CD14-positive monocyte (primary cell): ENCODE data around the gene SULT2A1. TPM values are rescaled to one million over a fixed set of nuclear protein-coding genes. Genes with fewer than 3 reads are reported as not detected.
A peak's percentile ranks its signal among the peaks of the same experiment; 100 is the strongest.
"Not testable (repeated sequence)": the region's sequence is repeated elsewhere in the genome, so short reads cannot be mapped to it uniquely, and the experiment has no call there.

ENCODE experiments used
- DNase-seq, 3 donors: peaks; one replicate each; pipeline ENCODE4 v3.0.0-alpha.2; 2011 to 2022
- H2AFZ ChIP-seq: 2 replicates; pipeline ENCODE4 v1.6.0; 2012; ENCODE audit warnings: mild to moderate bottlenecking, low read depth, low read length, inconsistent platforms; ENCODE audit not compliant: insufficient read depth, poor library complexity, severe bottlenecking
- H3K27ac ChIP-seq, 2 donors: 1 replicate in 1 of 2; 2 replicates in 1 of 2; pipeline ENCODE4 v1.5.1; 2012 to 2013; ENCODE audit warnings: low read length in 2 of 2, control low read depth in 1 of 2, inconsistent platforms in 1 of 2, low read depth in 1 of 2, mild to moderate bottlenecking in 1 of 2
- H3K27me3 ChIP-seq, 2 donors: one replicate each; pipeline versions ENCODE4 v1.6.0 to v1.6.1; 2011 to 2013; ENCODE audit warnings: low read length in 2 of 2; ENCODE audit not compliant: control insufficient read depth in 2 of 2, insufficient read depth in 2 of 2
- H3K36me3 ChIP-seq, 2 donors: replicated peaks in 1 of 2; 1 replicate in 1 of 2; 2 replicates in 1 of 2; pipeline versions ENCODE4 v1.5.1 to v1.6.1; 2012 to 2013; ENCODE audit warnings: low read length in 2 of 2, control low read depth in 1 of 2, inconsistent platforms in 1 of 2, mild to moderate bottlenecking in 1 of 2; ENCODE audit not compliant: insufficient read depth in 2 of 2, control insufficient read depth in 1 of 2
- H3K4me1 ChIP-seq, 2 donors: 1 replicate in 1 of 2; 2 replicates in 1 of 2; pipeline versions ENCODE4 v1.5.1 to v1.6.1; 2012 to 2013; ENCODE audit warnings: low read length in 2 of 2, control low read depth in 1 of 2, inconsistent platforms in 1 of 2, mild to moderate bottlenecking in 1 of 2, moderate library complexity in 1 of 2; ENCODE audit not compliant: insufficient read depth in 2 of 2, control insufficient read depth in 1 of 2
- H3K4me2 ChIP-seq: replicated peaks from 2 replicates; pipeline ENCODE3; 2012; ENCODE audit warnings: low read length, moderate library complexity, mild to moderate bottlenecking; ENCODE audit not compliant: poor library complexity, severe bottlenecking; ENCODE audit errors: extremely low read depth
- H3K4me3 ChIP-seq, 3 experiments: fragments of 200-600 bp in 1 of 3; sonication (generic) in 1 of 3; replicated peaks in 1 of 3; 1 replicate in 2 of 3; 2 replicates in 1 of 3; pipeline ENCODE4 v1.5.1; 2011 to 2013; ENCODE audit warnings: low read length in 3 of 3, mild to moderate bottlenecking in 3 of 3, control low read depth in 2 of 3, low read depth in 2 of 3, inconsistent platforms in 1 of 3, moderate library complexity in 1 of 3
- H3K79me2 ChIP-seq: 2 replicates; pipeline ENCODE4 v1.6.0; 2012; ENCODE audit warnings: mild to moderate bottlenecking, control low read depth, inconsistent platforms, low read length, moderate library complexity; ENCODE audit not compliant: insufficient read depth
- H3K9ac ChIP-seq: 2 replicates; pipeline ENCODE4 v1.6.0; 2017; ENCODE audit warnings: low read length, mild to moderate bottlenecking; ENCODE audit not compliant: insufficient read depth, poor library complexity, severe bottlenecking
- H3K9me3 ChIP-seq, 2 donors: replicated peaks in 1 of 2; 1 replicate in 1 of 2; 2 replicates in 1 of 2; pipeline versions ENCODE4 v1.5.1 to v1.6.1; 2012 to 2013; ENCODE audit warnings: low read length in 2 of 2, control low read depth in 1 of 2; ENCODE audit not compliant: control insufficient read depth in 1 of 2, insufficient read depth in 1 of 2
- H4K20me1 ChIP-seq: 2 replicates; pipeline ENCODE4 v1.6.0; 2012; ENCODE audit warnings: mild to moderate bottlenecking, low read length, control low read depth, moderate library complexity; ENCODE audit not compliant: insufficient read depth
- H3K27ac Mint-ChIP-seq, 7 donors: one replicate each; pipeline ENCODE4 v1.8.0; 2020; ENCODE audit warnings: mild to moderate bottlenecking in 7 of 7, mixed read lengths in 7 of 7, moderate library complexity in 6 of 7, inconsistent platforms in 2 of 7
- H3K27me3 Mint-ChIP-seq, 3 donors: one replicate each; pipeline ENCODE4 v1.8.0; 2021 to 2022; ENCODE audit warnings: low read depth in 3 of 3, mild to moderate bottlenecking in 3 of 3, mixed read lengths in 3 of 3, moderate library complexity in 3 of 3, inconsistent platforms in 1 of 3
- H3K36me3 Mint-ChIP-seq, 2 donors: one replicate each; pipeline ENCODE4 v1.8.0; 2020; ENCODE audit warnings: mixed read lengths in 2 of 2, inconsistent platforms in 1 of 2, mild to moderate bottlenecking in 1 of 2
- H3K4me1 Mint-ChIP-seq: one replicate; pipeline ENCODE4 v1.8.0; 2020; ENCODE audit warnings: mild to moderate bottlenecking, mixed read lengths
- H3K4me3 Mint-ChIP-seq, 2 donors: one replicate each; pipeline ENCODE4 v1.8.0; 2020; ENCODE audit warnings: mild to moderate bottlenecking in 2 of 2, mixed read lengths in 2 of 2, moderate library complexity in 1 of 2
- H3K9me3 Mint-ChIP-seq, 7 donors: one replicate each; pipeline ENCODE4 v1.8.0; 2020 to 2022; ENCODE audit warnings: mixed read lengths in 7 of 7, mild to moderate bottlenecking in 6 of 7, moderate library complexity in 6 of 7, inconsistent platforms in 2 of 7
- CTCF ChIP-seq: fragments of 200-600 bp; IDR thresholded peaks from one replicate; pipeline ENCODE4 v1.8.0; 2022; ENCODE audit warnings: antibody characterized with exemption, mild to moderate bottlenecking
- WGBS: methylation state at CpG from one replicate; pipeline ENCODE4 v1.1.5; 2013; ENCODE audit warnings: missing lambda C conversion rate; ENCODE audit not compliant: insufficient coverage; 5-methylcytosine and 5-hydroxymethylcytosine counted together
- intact Hi-C, 2 donors: fragments of 100-400 bp; cut with micrococcal nuclease; formaldehyde crosslinking; loops; one replicate each; pipeline versions ENCODE4 v1.15.0 to v1.15.1; 2023
- polyA plus RNA-seq, 3 donors: library from polyadenylated mRNA; depleted of rRNA in 1 of 3; unstranded in 2 of 3; stranded (reverse) in 1 of 3; fragments of 300-500 nt in 2 of 3; fragments of >200 nt in 1 of 3; fragmentation: Illumina TruSeq in 2 of 3; gene quantifications; 1 replicate in 2 of 3; 2 replicates in 1 of 3; pipeline ENCODE4 v1.2.3, GENCODE V29; 2012 to 2021

Gene SULT2A1
- polyA plus RNA-seq, 3 donors: not detected

GRCh38 chr19:47881757-47882156 is 4.4 kb downstream of the SULT2A1 start:
- H2AFZ ChIP-seq: no peak overlapping the region
- no peak for TF ChIP-seq CTCF
- no peaks in the 10 kb centered on the region for H3K36me3 ChIP-seq
- H3K4me3 ChIP-seq: no peak overlapping the region
- intact Hi-C loops: no loop called here
- no peaks in the 10 kb centered on the region for H3K79me2 ChIP-seq
- H3K4me1 ChIP-seq: no peaks in the 10 kb centered on the region
- peaks cover 0 to 3% of the 10 kb centered on the region in 2 donors for H3K9me3 ChIP-seq
- H4K20me1 ChIP-seq: no peaks in the 10 kb centered on the region
- no peak overlapping the region for H3K4me2 ChIP-seq
- Mint-ChIP-seq H3K4me1 (no peaks in the 10 kb centered on the region), H3K27me3 (peaks cover 1 to 14% (median 12%) of the 10 kb centered on the region in 3 donors), H3K9me3 (peaks cover 2 to 12% (median 4%) of the 10 kb centered on the region in 7 donors), H3K36me3 (no peaks in the 10 kb centered on the region), H3K4me3 (no peak overlapping the region), H3K27ac (no peak overlapping the region)
- H3K27ac ChIP-seq: no peak overlapping the region
- H3K27me3 ChIP-seq: peaks cover 0 to 3% of the 10 kb centered on the region in 2 donors
- H3K9ac ChIP-seq: no peak overlapping the region
- WGBS: 87% methylated on average over 4 of the region's 5 CpGs
- no peak for DNase-seq

- peaks cover 2 to 13% (median 4%) of the 10 kb centered on the region in 7 donors for H3K9me3 Mint-ChIP-seq
- H3K4me1 Mint-ChIP-seq, H3K4me1 ChIP-seq, H3K36me3 ChIP-seq, H3K4me2 ChIP-seq, H2AFZ ChIP-seq, H3K36me3 Mint-ChIP-seq, H3K4me3 Mint-ChIP-seq, H3K27ac Mint-ChIP-seq, H3K27me3 ChIP-seq, H3K9me3 ChIP-seq, H3K4me3 ChIP-seq, H3K27ac ChIP-seq, H3K79me2 ChIP-seq, H4K20me1 ChIP-seq, H3K9ac ChIP-seq, intact Hi-C loops: not testable (repeated sequence)
- no CpG with 5 or more reads among the region's 4 CpGs for WGBS
- peaks cover 6 to 16% (median 10%) of the 10 kb centered on the region in 3 donors for H3K27me3 Mint-ChIP-seq
- DNase-seq: peak in 1 of 3 donors; percentile 8
These were observed 6.7 kb downstream of the SULT2A1 start for GRCh38 chr19:47879385-47879784.
